Aorta (tissue), 5 donors: ENCODE results near the gene UBE2D4. TPM values are rescaled to one million over a fixed set of nuclear protein-coding genes. Genes with fewer than 3 reads are reported as not detected.
"Not testable (repeated sequence)": the region's sequence is repeated elsewhere in the genome, so short reads cannot be mapped to it uniquely, and the experiment has no call there.

ENCODE experiments used
- ATAC-seq: fragments of 200-7000 bp; cut with Tn5 transposase; one replicate; pipeline ENCODE4 v1.9.1; 2022; ENCODE audit warnings: moderate library complexity; ENCODE audit not compliant: low FRiP score
- DNase-seq, 2 donors: peaks; one replicate each; pipeline ENCODE4 v3.0.0-alpha.2; 2020
- H3K27ac ChIP-seq, 2 donors: one replicate each; pipeline ENCODE4 v1.5.1; 2013; ENCODE audit warnings: low read length in 2 of 2, mild to moderate bottlenecking in 2 of 2, moderate library complexity in 2 of 2, control low read depth in 1 of 2, inconsistent platforms in 1 of 2, low read depth in 1 of 2
- H3K27me3 ChIP-seq, 2 donors: one replicate each; pipeline ENCODE4 v1.6.1; 2013; ENCODE audit warnings: control low read depth in 1 of 2, low read length in 1 of 2, mild to moderate bottlenecking in 1 of 2, moderate library complexity in 1 of 2; ENCODE audit not compliant: insufficient read depth in 2 of 2, control insufficient read depth in 1 of 2
- H3K36me3 ChIP-seq, 2 donors: one replicate each; pipeline ENCODE4 v1.6.1; 2013; ENCODE audit warnings: control low read depth in 1 of 2, low read length in 1 of 2, mild to moderate bottlenecking in 1 of 2; ENCODE audit not compliant: insufficient read depth in 2 of 2, control insufficient read depth in 1 of 2
- H3K4me1 ChIP-seq, 2 donors: one replicate each; pipeline ENCODE4 v1.6.1; 2013; ENCODE audit warnings: low read length in 2 of 2, control low read depth in 1 of 2, mild to moderate bottlenecking in 1 of 2, moderate library complexity in 1 of 2; ENCODE audit not compliant: insufficient read depth in 2 of 2, control insufficient read depth in 1 of 2
- H3K4me3 ChIP-seq, 2 donors: one replicate each; pipeline ENCODE4 v1.5.1; 2013; ENCODE audit warnings: low read length in 2 of 2, control low read depth in 1 of 2, mild to moderate bottlenecking in 1 of 2
- H3K9me3 ChIP-seq: one replicate; pipeline ENCODE4 v1.6.1; 2013; ENCODE audit warnings: mild to moderate bottlenecking, low read length; ENCODE audit not compliant: control insufficient read depth
- WGBS, 2 donors: extraction: QIAGEN DNeasy Blood & Tissue Kit; methylation state at CpG; one replicate each; pipeline ENCODE4 v1.1.7; 2013; 5-methylcytosine and 5-hydroxymethylcytosine counted together
- intact Hi-C, 2 donors: fragments of 100-400 bp; cut with DNase I; formaldehyde crosslinking; loops; one replicate each; pipeline versions ENCODE4 v1.14.2 to v1.15.0; 2022
- polyA plus RNA-seq, 2 donors: library from polyadenylated mRNA; stranded (reverse); fragments of 200-250 nt; gene quantifications; one replicate each; pipeline ENCODE4 v1.2.3, GENCODE V29; 2013
- total RNA-seq, 2 donors: library from RNA; stranded (reverse); fragmentation: NEBNext Ultra II Directional; extraction: Animal tissue kit (Norgen Biotek cat#: 25700); gene quantifications; one replicate each; pipeline ENCODE4 v1.2.1, GENCODE V29; 2021
- donor health status: healthy with polysubstance abuse.
- donor health status: Bipolar disorder and iron deficiency.
- donor health status: DM: no; HTN: no; CAD: no.
- donor health status: DM: no; HTN: no; CAD: no.
- donor health status: DM: yes; HTN: yes; CAD: no.

The UBE2D4 gene
- total and polyA plus RNA-seq, 4 donors = 20.0 to 40.1 (median 21.7) TPM

DNA sequence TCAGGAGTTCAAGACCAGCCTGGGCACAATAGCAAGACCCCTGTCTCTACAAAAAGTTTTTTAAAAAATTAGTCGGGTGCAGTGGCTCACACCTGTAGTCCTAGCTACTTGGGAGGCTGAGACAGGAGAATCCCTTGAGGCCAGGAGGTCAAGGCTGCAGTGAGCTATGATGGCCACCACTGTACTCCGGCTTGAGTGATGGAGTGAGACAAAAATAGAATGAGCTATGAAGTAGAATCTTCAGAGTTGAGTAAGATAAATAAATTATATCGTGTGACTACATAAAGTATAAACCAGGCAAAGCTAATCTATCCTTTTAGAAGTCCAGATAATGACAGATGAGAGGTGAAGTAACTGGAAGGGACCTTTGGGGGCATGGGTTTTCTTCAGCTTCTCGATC, 41.6 kb upstream of the UBE2D4 start:
- Histone ChIP-seq H3K36me3 (no peaks in the 10 kb centered on the region), H3K9me3 (no peaks in the 10 kb centered on the region), H3K27me3 (no peaks in the 10 kb centered on the region), H3K27ac (no peak overlapping the region), H3K4me3 (no peak overlapping the region), H3K4me1 (peaks cover 0 to 3% of the 10 kb centered on the region in 2 donors)
- ATAC-seq = no peak
- 78% methylated on average over 4 of the region's 4 CpGs for WGBS, 2 donors
- DNase-seq = no peak
- intact Hi-C loops = no loop called here

DNA sequence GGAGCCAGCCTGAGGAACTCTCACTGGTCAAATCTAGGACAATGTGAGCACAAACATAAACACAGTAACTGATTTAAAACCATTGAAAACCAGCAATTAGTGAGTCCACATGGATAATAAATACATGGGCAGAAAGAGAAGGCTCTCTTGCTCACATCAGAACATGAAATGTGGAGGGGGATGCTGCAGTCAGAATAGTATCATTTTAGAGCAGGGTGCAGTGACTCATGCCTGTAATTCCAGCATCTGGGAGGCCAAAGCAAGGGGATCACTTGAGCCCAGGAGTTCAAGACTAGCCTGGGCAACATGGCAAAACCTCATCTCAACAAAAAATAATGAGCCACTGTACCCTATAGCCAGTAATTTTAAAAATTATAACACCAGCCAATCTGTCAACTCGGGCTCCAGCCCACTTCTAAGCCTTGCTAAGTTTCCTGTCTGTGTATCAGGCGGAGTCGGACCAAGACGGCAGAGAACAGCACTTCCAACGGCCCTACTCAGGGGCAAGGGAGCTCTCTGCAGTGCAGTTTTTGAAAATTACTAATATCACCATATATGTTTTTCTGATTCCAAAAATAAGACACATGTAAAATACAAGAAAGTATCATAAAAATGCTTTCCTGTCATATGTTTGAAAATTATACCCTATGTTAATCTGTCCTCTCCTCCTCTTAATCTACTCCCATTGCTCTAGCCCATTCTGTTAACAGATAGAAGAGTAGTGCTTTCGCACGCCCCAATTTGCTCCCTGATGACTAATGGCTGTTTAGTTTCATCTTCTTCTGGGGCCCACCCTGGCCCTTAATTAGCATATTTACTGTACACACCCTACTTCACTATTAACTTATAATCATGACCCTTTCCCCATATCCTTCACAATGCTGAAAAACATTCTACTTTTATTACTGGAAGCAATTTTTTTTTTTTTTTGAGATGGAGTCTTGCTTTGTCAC, 37.0 kb upstream of the UBE2D4 start:
- WGBS, 2 donors = 89 to 90% methylated on average over 7 of the region's 7 CpGs
- Histone ChIP-seq H3K9me3 (no peaks in the 10 kb centered on the region), H3K4me1 (no peaks in the 10 kb centered on the region), H3K27me3 (no peaks in the 10 kb centered on the region), H3K4me3 (no peak overlapping the region), H3K36me3 (no peaks in the 10 kb centered on the region), H3K27ac (no peak overlapping the region)
- ATAC-seq = no peak
- no peak for DNase-seq
- intact Hi-C loops = no loop called here

- Histone ChIP-seq H3K27me3 (no peaks in the 10 kb centered on the region), H3K27ac (no peak overlapping the region), H3K4me1 (no peaks in the 10 kb centered on the region), H3K36me3 (no peaks in the 10 kb centered on the region), H3K9me3 (no peaks in the 10 kb centered on the region), H3K4me3 (no peak overlapping the region)
- DNase-seq = no peak
- 92 to 94% methylated on average over 6 of the region's 6 CpGs for WGBS, 2 donors
- no peak for ATAC-seq
- intact Hi-C loops = no loop called here
Observed at GRCh38 chr7:43890468-43890867, 35.8 kb upstream of the UBE2D4 start.

- ATAC-seq = no peak
- Histone ChIP-seq H3K9me3 (no peaks in the 10 kb centered on the region), H3K4me1 (no peaks in the 10 kb centered on the region), H3K27ac (no peak overlapping the region), H3K4me3 (no peak overlapping the region), H3K27me3 (no peaks in the 10 kb centered on the region), H3K36me3 (no peaks in the 10 kb centered on the region)
- DNase-seq = no peak
- 87 to 88% methylated on average over 12 of the region's 12 CpGs for WGBS, 2 donors
- intact Hi-C loops = no loop called here
Observed at GRCh38 chr7:43891069-43891955, 34.9 kb upstream of the UBE2D4 start.

GRCh38 chr7:43895847-43896415, 30.3 kb upstream of the UBE2D4 start:
- no peak for DNase-seq
- intact Hi-C loops = no loop called here
- H3K4me3 ChIP-seq = no peak overlapping the region
- no peaks in the 10 kb centered on the region for H3K27me3 ChIP-seq
- no peak overlapping the region for H3K27ac ChIP-seq
- H3K36me3 ChIP-seq = no peaks in the 10 kb centered on the region
- no peaks in the 10 kb centered on the region for H3K9me3 ChIP-seq
- no peak for ATAC-seq
- WGBS, 2 donors = 95 to 96% methylated on average over 8 of the region's 8 CpGs
- no peaks in the 10 kb centered on the region for H3K4me1 ChIP-seq

DNA sequence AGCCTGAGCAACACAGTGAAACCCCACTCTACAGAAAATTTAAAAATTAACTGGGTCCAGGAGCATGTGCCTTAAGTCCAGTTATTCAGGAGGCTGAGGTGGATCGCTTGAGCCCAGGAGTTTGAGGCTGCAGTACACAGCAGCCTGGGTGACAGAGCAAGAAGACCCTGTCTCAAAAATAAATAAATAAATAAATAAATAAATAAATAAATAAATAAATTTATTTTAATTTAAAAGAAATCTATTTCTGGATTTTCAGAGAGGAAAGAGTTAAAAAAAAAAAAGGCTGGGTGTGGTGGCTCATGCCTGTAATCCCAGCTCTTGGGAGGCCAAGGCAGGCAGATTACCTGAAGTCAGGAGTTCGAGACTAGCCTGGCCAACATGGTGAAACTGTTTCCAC, 27.7 kb upstream of the UBE2D4 start:
- H3K27ac ChIP-seq, H3K27me3 ChIP-seq, DNase-seq, H3K4me1 ChIP-seq, H3K9me3 ChIP-seq, H3K4me3 ChIP-seq, intact Hi-C loops, ATAC-seq, H3K36me3 ChIP-seq: not testable (repeated sequence)
- 95 to 97% methylated on average over 2 of the region's 2 CpGs for WGBS, 2 donors

GRCh38 chr7:43902542-43903054, 23.6 kb upstream of the UBE2D4 start:
- Histone ChIP-seq H3K9me3 (no peaks in the 10 kb centered on the region), H3K27ac (no peak overlapping the region), H3K36me3 (no peaks in the 10 kb centered on the region), H3K27me3 (no peaks in the 10 kb centered on the region), H3K4me3 (no peak overlapping the region), H3K4me1 (no peaks in the 10 kb centered on the region)
- intact Hi-C loops = loop anchor here in 1 of 2 donors (5.0 kb wide), 1 partner anchor 35 kb away; the partner anchor contains the start of gene MRPS24
- no peak for DNase-seq
- no peak for ATAC-seq
- WGBS, 2 donors = 95 to 96% methylated on average over 5 of the region's 5 CpGs

GRCh38 chr7:43904533-43905208, 21.6 kb upstream of the UBE2D4 start:
- Histone ChIP-seq H3K27me3 (no peaks in the 10 kb centered on the region), H3K4me3 (peak overlapping the region in 1 of 2 donors; percentile 96), H3K27ac (no peak overlapping the region), H3K4me1 (no peaks in the 10 kb centered on the region), H3K9me3 (no peaks in the 10 kb centered on the region), H3K36me3 (no peaks in the 10 kb centered on the region)
- no peak for DNase-seq
- WGBS, 2 donors = 93 to 94% methylated on average over 5 of the region's 5 CpGs
- ATAC-seq = no peak
- intact Hi-C loops = loop anchor here in 1 of 2 donors (5.0 kb wide), 1 partner anchor 37 kb away; the partner anchor contains the start of gene MRPS24
